Measurements from ENCODE around the gene PKN2.
"Not testable (repeated sequence)": the region's sequence is repeated elsewhere in the genome, so short reads cannot be mapped to it uniquely, and the experiment has no call there.

GRCh38 chr1:88880717-88881116 is 196.6 kb downstream of the PKN2 start:
- TF ChIP-seq POLR2AphosphoS5, POLR2A, SPI1 (IDR thresholded peaks at IDR 0.05; ENCODE audit: low read depth, low read length): not testable (repeated sequence)

Measured in GM12891 (cell line).